Nephron progenitor cell (in vitro differentiated cells): ENCODE results near the gene CHRNA4.
"Not testable (repeated sequence)": the region's sequence is repeated elsewhere in the genome, so short reads cannot be mapped to it uniquely, and the experiment has no call there.

Experiments used
- DNase-seq: peaks from one replicate; pipeline ENCODE4 v3.0.0; 2021
- H3K27ac Mint-ChIP-seq: 2 replicates; pipeline ENCODE4 v1.8.0; 2021; ENCODE audit warnings: mild to moderate bottlenecking, moderate library complexity, mixed read lengths
- H3K27me3 Mint-ChIP-seq: 2 replicates; pipeline ENCODE4 v1.8.0; 2021; ENCODE audit warnings: mild to moderate bottlenecking, low read depth, mixed read lengths; ENCODE audit not compliant: poor library complexity
- H3K36me3 Mint-ChIP-seq: 2 replicates; pipeline ENCODE4 v1.8.0; 2021; ENCODE audit warnings: low read depth, mixed read lengths
- H3K4me1 Mint-ChIP-seq: 2 replicates; pipeline ENCODE4 v1.8.0; 2021; ENCODE audit warnings: mixed read lengths
- H3K4me3 Mint-ChIP-seq: 2 replicates; pipeline ENCODE4 v1.8.0; 2021; ENCODE audit warnings: mild to moderate bottlenecking, moderate library complexity, mixed read lengths
- H3K9me3 Mint-ChIP-seq: 2 replicates; pipeline ENCODE4 v1.8.0; 2021; ENCODE audit warnings: mild to moderate bottlenecking, moderate library complexity, mixed read lengths
- TF ChIP-seq, protein P1 (sequence below): fragments of 200-600 bp; sonication (generic); IDR thresholded peaks from 2 replicates; pipeline ENCODE4 v1.5.0; 2021; ENCODE audit warnings: antibody characterized with exemption

The CHRNA4 gene

DNA sequence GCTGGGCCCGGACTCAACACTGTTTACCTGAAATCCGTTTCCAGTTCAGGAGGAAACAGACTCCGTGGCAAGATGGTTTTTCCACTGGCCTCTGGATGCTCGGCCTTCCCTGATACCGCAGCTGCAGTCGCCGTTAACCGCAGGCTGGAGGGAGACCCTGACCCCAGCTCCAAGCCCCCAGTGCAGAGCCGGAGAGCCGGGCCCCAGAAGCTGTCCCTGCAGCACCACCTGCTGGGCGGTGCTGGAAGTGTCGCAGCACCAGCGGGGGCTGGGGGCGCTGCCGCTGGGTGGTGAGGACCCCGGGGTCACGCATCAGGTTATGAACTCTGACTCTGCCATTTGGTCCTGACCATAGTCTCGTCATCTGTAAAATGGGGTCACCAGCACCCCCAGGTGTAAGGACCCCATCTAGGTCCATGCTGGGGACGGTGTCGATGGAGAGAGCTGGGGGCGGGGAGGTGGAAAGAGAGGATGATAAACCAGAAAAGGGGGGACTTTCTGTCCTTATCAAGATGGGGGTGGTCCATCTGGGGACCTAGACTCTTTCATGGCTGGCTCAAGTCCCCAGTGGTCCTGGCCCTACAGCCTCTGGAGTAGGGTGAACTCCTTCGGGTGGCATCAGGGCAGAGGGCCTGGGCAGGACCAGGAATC, 20.8 kb upstream of the CHRNA4 start:
- peak; percentile 85 for DNase-seq
- no peak overlapping the region for H3K27ac Mint-ChIP-seq
- H3K27me3 Mint-ChIP-seq = peaks cover 32% of the 10 kb centered on the region
- no peaks in the 10 kb centered on the region for H3K36me3 Mint-ChIP-seq
- H3K4me3 Mint-ChIP-seq = no peak overlapping the region
- H3K9me3 Mint-ChIP-seq = peaks cover 25% of the 10 kb centered on the region
- TF ChIP-seq, protein P1, sequence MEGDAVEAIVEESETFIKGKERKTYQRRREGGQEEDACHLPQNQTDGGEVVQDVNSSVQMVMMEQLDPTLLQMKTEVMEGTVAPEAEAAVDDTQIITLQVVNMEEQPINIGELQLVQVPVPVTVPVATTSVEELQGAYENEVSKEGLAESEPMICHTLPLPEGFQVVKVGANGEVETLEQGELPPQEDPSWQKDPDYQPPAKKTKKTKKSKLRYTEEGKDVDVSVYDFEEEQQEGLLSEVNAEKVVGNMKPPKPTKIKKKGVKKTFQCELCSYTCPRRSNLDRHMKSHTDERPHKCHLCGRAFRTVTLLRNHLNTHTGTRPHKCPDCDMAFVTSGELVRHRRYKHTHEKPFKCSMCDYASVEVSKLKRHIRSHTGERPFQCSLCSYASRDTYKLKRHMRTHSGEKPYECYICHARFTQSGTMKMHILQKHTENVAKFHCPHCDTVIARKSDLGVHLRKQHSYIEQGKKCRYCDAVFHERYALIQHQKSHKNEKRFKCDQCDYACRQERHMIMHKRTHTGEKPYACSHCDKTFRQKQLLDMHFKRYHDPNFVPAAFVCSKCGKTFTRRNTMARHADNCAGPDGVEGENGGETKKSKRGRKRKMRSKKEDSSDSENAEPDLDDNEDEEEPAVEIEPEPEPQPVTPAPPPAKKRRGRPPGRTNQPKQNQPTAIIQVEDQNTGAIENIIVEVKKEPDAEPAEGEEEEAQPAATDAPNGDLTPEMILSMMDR = peak; percentile 99
- H3K4me1 Mint-ChIP-seq = peaks cover 31% of the 10 kb centered on the region

DNA sequence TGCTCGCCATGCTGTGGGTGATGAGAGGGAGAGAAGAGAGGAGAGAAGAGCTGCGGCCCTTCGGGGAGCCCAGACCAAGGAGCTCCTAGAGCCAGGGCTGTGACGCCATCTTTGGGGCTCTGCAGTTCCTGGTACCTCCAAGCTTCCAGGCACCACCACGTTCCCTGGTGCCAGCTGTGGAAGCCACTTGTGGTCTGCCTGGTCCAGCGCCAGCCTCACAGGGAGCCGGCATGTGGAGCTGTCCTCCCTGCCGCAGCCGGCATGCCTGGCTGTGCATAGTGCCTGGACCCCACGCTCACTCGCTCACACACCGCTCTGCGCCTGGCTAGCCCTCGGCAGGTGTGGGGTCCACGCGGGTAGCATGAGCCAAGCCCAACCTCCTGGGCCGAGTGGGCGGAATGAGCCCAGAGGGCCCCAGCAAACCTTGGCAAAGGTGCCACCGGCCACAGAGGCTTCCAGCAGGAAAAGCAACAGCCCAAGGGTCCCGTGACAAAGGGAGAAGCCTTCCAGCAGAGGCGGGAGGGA, 19.3 kb upstream of the CHRNA4 start:
- no peaks in the 10 kb centered on the region for H3K36me3 Mint-ChIP-seq
- peaks cover 19% of the 10 kb centered on the region for H3K27me3 Mint-ChIP-seq
- no peak for DNase-seq
- H3K4me1 Mint-ChIP-seq = peaks cover 42% of the 10 kb centered on the region
- no peak overlapping the region for H3K27ac Mint-ChIP-seq
- H3K4me3 Mint-ChIP-seq = no peak overlapping the region
- TF ChIP-seq, protein P1 = no peak
- H3K9me3 Mint-ChIP-seq = peaks cover 10% of the 10 kb centered on the region

DNA sequence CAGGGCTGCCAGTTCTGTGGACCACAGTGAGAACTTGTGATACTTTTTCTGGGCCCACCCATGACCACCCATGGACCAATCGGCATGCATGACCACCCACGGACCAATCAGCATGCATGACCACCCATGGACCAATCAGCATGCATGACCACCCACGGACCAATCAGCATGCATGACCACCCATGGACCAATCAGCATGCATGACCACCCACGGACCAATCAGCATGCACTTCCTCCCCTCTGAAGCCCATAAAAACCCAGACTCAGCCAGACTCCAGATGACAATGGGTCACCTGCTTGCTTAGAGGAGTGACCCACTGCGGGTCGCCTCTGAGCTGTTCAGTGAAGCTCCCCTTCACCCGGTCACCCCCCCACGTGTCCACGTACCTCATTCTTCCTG, 18.7 kb upstream of the CHRNA4 start:
- Mint-ChIP-seq H3K4me1 (peaks cover 42% of the 10 kb centered on the region), H3K27me3 (peaks cover 15% of the 10 kb centered on the region)
- not testable (repeated sequence) for H3K4me3 Mint-ChIP-seq, H3K36me3 Mint-ChIP-seq, DNase-seq, H3K9me3 Mint-ChIP-seq, H3K27ac Mint-ChIP-seq

DNA sequence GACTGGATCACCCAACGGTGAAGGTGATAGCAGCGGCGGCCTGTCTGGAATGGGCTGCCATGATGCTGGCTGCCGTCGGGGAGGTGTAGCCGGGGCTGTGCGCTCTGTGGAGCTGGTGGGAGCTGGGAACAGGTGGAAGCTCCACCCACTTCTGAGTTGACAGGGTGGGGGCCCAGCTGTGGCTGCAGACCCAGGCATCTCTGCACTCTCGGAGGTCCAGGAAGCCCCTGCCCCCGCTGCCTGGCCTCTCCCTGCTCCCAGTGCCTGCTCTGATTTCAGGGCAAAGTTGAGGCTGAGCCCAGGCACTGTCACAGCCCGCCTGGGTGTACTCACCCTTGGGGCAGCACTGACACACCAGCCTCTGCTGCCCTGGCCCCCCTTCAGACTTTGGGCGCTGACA, 18.1 kb upstream of the CHRNA4 start:
- TF ChIP-seq, protein P1 = no peak
- H3K27ac Mint-ChIP-seq = no peak overlapping the region
- no peaks in the 10 kb centered on the region for H3K36me3 Mint-ChIP-seq
- H3K27me3 Mint-ChIP-seq = peaks cover 13% of the 10 kb centered on the region
- no peak for DNase-seq
- peaks cover 42% of the 10 kb centered on the region for H3K4me1 Mint-ChIP-seq
- H3K4me3 Mint-ChIP-seq = no peak overlapping the region
- H3K9me3 Mint-ChIP-seq = no peaks in the 10 kb centered on the region

DNA sequence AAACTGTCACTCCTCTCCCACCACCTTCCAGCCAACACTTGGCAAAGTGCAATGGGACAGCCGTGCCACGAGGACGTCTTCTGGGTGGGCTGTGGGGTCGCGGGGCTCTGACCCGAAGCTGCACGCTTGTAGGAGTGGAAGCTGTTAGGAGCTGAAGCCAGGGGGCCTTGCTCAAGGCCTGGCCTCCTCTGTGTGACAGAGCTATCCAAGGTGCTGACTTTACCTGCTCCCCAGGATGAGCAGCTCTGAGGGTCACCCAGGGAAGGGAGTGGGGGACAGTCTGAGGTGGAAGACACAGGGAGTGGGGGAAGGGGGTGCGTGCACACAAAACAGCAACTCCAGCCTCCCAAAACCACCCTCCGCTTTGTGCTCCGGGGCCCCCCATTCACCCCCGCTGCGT, 17.5 kb upstream of the CHRNA4 start:
- Mint-ChIP-seq H3K9me3 (no peaks in the 10 kb centered on the region), H3K27me3 (peaks cover 18% of the 10 kb centered on the region), H3K36me3 (no peaks in the 10 kb centered on the region), H3K4me3 (peak overlapping the region; percentile 61), H3K27ac (no peak overlapping the region), H3K4me1 (peaks cover 42% of the 10 kb centered on the region)
- TF ChIP-seq, protein P1 = no peak
- DNase-seq = peak; percentile 68

DNA sequence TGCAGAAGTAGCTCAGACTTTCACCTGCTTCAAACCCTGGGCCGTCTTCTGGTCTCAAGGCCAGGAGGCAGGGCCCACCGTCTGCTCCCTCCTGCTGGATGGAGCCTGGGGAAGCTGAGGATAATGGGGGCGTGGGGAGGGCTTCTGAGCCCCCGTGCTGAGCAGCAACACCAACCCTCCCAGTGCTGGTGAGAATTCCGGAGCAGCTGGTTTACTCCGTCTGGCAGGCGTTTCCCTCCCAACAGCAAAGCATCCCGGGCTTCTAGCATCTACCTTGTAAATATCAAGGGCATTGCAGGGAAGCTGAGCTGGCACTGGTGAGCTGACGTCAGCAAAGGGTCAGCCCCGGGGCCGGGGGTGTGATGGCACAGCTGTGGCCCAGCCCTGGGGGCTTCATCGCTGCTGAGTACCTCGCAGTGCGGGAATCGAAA, 16.8 kb upstream of the CHRNA4 start:
- Mint-ChIP-seq H3K27ac (no peak overlapping the region), H3K4me1 (peaks cover 38% of the 10 kb centered on the region), H3K36me3 (no peaks in the 10 kb centered on the region), H3K27me3 (peaks cover 24% of the 10 kb centered on the region), H3K9me3 (no peaks in the 10 kb centered on the region), H3K4me3 (no peak overlapping the region)
- TF ChIP-seq, protein P1 = no peak
- no peak for DNase-seq
